ENCODE measurements around the gene BCL2L1. TPM values are rescaled to one million over a fixed set of nuclear protein-coding genes. Genes with fewer than 3 reads are reported as not detected.

Gene BCL2L1
- total RNA-seq, 1 donor from 2014 or later = 66.6 TPM

DNA sequence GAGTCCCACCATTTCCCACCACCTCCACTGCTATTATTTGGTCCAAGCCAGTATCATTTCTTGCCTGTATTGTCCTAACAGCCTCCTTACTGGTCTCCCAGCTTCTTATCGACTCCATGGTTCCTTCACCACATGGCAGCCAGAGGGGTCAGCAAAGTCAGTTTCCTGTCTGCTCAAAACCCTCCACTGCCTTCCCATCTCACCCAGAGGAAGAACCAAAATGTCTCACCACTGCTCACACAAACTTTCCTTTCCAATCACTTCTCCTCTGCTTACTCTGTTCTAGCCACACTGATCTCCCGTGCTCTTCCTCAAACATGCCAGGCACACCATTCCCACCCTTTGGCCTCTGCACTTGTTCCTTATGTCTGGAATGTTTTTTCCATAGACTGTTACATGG is 39.7 kb downstream of the BCL2L1 start:
- no peaks in the 10 kb centered on the region for H3K9me3 Mint-ChIP-seq
- peak overlapping the region; percentile 66 for H3K27ac Mint-ChIP-seq
- no peak for DNase-seq (ENCODE audit: low spot score in 2 of 2, unreplicated experiment in 2 of 2)
- H3K27me3 Mint-ChIP-seq (ENCODE audit: low read depth) = no peaks in the 10 kb centered on the region
- H3K36me3 Mint-ChIP-seq = peaks cover 36% of the 10 kb centered on the region
- H3K4me1 Mint-ChIP-seq = peaks cover 25% of the 10 kb centered on the region
- TF ChIP-seq, protein P1, sequence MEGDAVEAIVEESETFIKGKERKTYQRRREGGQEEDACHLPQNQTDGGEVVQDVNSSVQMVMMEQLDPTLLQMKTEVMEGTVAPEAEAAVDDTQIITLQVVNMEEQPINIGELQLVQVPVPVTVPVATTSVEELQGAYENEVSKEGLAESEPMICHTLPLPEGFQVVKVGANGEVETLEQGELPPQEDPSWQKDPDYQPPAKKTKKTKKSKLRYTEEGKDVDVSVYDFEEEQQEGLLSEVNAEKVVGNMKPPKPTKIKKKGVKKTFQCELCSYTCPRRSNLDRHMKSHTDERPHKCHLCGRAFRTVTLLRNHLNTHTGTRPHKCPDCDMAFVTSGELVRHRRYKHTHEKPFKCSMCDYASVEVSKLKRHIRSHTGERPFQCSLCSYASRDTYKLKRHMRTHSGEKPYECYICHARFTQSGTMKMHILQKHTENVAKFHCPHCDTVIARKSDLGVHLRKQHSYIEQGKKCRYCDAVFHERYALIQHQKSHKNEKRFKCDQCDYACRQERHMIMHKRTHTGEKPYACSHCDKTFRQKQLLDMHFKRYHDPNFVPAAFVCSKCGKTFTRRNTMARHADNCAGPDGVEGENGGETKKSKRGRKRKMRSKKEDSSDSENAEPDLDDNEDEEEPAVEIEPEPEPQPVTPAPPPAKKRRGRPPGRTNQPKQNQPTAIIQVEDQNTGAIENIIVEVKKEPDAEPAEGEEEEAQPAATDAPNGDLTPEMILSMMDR (IDR thresholded peaks at IDR 0.05; ENCODE audit: unreplicated experiment) = no peak
- no peak overlapping the region for H3K4me3 Mint-ChIP-seq

DNA sequence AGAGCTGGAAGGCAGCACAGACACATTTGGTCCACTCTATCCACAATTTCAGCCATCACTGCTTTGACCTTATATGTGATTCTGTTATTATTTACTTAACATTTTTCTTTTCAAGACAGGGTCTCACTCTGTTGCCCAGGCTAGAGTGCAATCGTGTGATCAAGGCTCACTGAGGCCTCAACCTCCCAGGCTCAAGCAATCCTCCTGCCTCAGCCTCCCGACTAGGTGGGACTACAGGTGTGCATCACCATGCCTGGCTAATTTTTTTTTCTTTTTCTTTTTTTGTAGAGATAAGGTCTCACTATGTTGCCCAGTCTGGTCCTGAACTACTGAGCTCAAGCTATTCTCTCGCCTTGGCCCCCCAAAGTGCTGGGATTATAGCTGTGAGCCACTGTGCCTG is 40.3 kb downstream of the BCL2L1 start:
- TF ChIP-seq, protein P1 (IDR thresholded peaks at IDR 0.05; ENCODE audit: unreplicated experiment) = no peak
- no peak overlapping the region for H3K4me3 Mint-ChIP-seq
- DNase-seq (ENCODE audit: low spot score in 2 of 2, unreplicated experiment in 2 of 2) = no peak
- H3K27ac Mint-ChIP-seq = no peak overlapping the region
- peaks cover 30% of the 10 kb centered on the region for H3K4me1 Mint-ChIP-seq
- peaks cover 33% of the 10 kb centered on the region for H3K36me3 Mint-ChIP-seq
- no peaks in the 10 kb centered on the region for H3K27me3 Mint-ChIP-seq (ENCODE audit: low read depth)
- no peaks in the 10 kb centered on the region for H3K9me3 Mint-ChIP-seq

DNA sequence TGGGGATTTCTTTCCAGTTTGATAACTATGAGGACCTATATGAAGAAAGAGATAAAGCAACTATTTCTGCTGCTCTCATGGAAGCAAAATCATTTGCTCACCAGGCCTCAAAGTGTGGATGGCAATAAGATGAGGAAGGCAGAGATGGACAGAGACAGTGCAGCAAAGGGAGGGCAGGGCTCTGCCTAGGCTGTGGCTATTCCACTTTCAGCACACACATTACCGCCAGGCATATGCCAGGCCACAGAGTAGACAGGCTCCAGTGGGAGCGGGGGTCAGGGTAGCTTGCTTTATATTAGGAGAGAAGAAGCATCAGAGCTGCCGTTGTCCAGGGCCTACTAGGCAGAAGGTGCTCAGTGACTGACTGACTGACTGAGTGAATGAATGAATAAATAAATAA is 40.9 kb downstream of the BCL2L1 start:
- no peaks in the 10 kb centered on the region for H3K9me3 Mint-ChIP-seq
- H3K27me3 Mint-ChIP-seq (ENCODE audit: low read depth) = no peaks in the 10 kb centered on the region
- DNase-seq (ENCODE audit: low spot score in 2 of 2, unreplicated experiment in 2 of 2) = no peak
- no peak overlapping the region for H3K4me3 Mint-ChIP-seq
- H3K4me1 Mint-ChIP-seq = peaks cover 31% of the 10 kb centered on the region
- TF ChIP-seq, protein P1 (IDR thresholded peaks at IDR 0.05; ENCODE audit: unreplicated experiment) = no peak
- peaks cover 28% of the 10 kb centered on the region for H3K36me3 Mint-ChIP-seq
- H3K27ac Mint-ChIP-seq = peak overlapping the region; percentile 25

DNA sequence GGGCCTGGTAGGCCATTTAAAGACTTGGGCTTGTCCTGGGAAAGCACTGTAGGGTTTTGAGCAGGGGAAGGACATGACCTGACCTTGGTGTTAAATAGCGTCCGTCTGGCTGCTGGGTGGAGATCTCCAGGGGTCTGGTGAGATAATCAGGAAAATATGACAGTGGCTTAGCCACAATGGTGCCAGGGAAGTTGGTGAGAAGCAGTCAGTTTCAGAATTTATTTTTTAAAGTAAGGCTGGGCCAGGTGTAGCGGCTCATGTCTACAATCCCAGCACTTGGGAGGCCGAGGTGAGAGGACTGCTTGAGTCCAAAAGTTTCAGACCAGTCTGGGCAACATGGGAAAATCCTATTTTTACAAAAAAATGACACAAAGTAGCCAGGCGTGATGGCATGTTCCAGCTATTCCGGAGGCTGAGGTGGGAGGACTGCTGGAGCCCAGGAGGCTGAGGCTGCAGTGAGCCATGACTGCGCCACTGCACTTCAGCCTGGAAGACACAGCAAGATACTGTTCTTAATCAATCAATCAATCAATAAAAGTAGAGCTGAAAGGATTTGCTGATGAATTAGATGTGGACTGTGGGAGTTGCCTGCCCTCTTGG is 41.4 kb downstream of the BCL2L1 start:
- Mint-ChIP-seq H3K4me1 (peaks cover 37% of the 10 kb centered on the region), H3K27ac (peak overlapping the region; percentile 73)

DNA sequence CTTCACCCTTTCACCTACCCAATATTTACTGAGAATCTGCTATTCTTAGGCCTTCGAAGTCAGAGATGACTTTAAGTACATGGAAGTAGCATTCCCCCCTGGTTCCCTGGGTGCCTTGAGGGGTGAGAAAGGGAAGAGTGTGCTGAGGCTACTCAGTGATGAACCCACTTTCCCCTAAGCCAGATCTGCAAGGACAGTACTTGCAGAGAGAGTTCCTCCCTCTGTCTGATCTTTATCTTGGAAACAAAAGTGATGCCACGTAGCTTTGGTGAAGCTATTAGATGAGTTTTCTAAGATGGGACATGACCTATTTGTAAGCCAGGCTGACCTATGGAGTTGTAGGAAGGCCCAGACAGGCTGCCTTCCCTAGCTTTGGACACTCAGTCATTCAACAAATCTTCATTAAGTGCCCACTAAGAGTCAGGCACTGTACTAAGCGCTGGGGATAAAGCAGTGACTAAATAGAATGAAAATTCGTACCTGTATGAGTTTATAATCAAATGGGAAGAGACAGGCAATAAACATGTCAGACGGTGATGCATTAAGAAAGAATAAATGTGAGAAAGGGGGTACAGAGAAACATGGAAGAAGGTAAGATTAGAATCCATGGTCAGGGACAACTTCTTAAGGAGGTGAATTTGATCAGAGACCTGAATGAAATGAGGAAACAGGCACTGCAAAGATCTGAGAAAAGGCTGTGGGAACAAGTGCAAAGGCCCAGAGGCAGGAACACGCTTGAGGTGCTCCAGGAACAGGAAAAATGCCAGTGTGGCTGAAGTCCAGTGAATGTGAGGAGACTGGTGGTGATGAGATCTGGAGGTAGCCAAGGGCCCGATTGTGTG is 42.2 kb downstream of the BCL2L1 start:
- TF ChIP-seq, protein P1 (IDR thresholded peaks at IDR 0.05; ENCODE audit: unreplicated experiment) = no peak
- Mint-ChIP-seq H3K4me3 (no peak overlapping the region), H3K27me3 (ENCODE audit: low read depth) (no peaks in the 10 kb centered on the region), H3K4me1 (peaks cover 44% of the 10 kb centered on the region), H3K9me3 (no peaks in the 10 kb centered on the region), H3K36me3 (peaks cover 16% of the 10 kb centered on the region), H3K27ac (peak overlapping the region; percentile 73)
- DNase-seq (ENCODE audit: low spot score in 2 of 2, unreplicated experiment in 2 of 2) = no peak

More for the DNA sequence above, 41.4 kb downstream of the BCL2L1 start:
- H3K27me3 Mint-ChIP-seq (ENCODE audit: low read depth) = no peaks in the 10 kb centered on the region
- TF ChIP-seq, protein P1 (IDR thresholded peaks at IDR 0.05; ENCODE audit: unreplicated experiment) = no peak
- no peak for DNase-seq (ENCODE audit: low spot score in 2 of 2, unreplicated experiment in 2 of 2)
- peaks cover 23% of the 10 kb centered on the region for H3K36me3 Mint-ChIP-seq
- no peak overlapping the region for H3K4me3 Mint-ChIP-seq
- no peaks in the 10 kb centered on the region for H3K9me3 Mint-ChIP-seq

All from mesothelial cell of epicardium (in vitro differentiated cells).